PC-9 (cell line): ENCODE measurements around the gene GNAL. TPM values are rescaled to one million over a fixed set of nuclear protein-coding genes. Genes with fewer than 3 reads are reported as not detected.
A peak's percentile ranks its signal among the peaks of the same experiment; 100 is the strongest.

Source experiments
- BruUV-seq: library from RNA; stranded (reverse); fragments of 400-500 nt; replicated peaks from 2 replicates; lab custom pipeline; 2021; lab: Mats Ljungman, UMichigan
- CTCF ChIA-PET: fragments of 300-600 bp; sonication (Branson Sonifier 250); formaldehyde crosslinking; loops from one replicate; lab custom pipeline; 2022; ENCODE audit warnings: antibody characterized with exemption; lab: Charles Lee
- POLR2A ChIA-PET: fragments of 300-600 bp; sonication (Branson Sonifier 250); formaldehyde crosslinking; loops from one replicate; lab custom pipeline; 2022; ENCODE audit warnings: antibody characterized with exemption; ENCODE audit not compliant: unreplicated experiment; lab: Charles Lee
- DNase-seq, 2 experiments: peaks; one replicate each; pipeline versions ENCODE4 v3.0.0 to v3.0.0-alpha.2; 2015 to 2022; ENCODE audit warnings: mixed read lengths in 1 of 2
- H2AFZ ChIP-seq: fragments of 200-600 bp; sonication (generic); 2 replicates; pipeline ENCODE4 v1.8.1; 2017; ENCODE audit warnings: antibody characterized with exemption
- H3F3A ChIP-seq: fragments of 200-600 bp; sonication (generic); 2 replicates; pipeline ENCODE4 v1.8.1; 2017; ENCODE audit warnings: antibody characterized with exemption, mild to moderate bottlenecking, low read depth; ENCODE audit not compliant: insufficient read depth
- H3K27ac ChIP-seq: fragments of 200-600 bp; sonication (generic); 2 replicates; pipeline ENCODE4 v1.6.1; 2016; ENCODE audit warnings: mixed run types
- H3K27me3 ChIP-seq: fragments of 200-600 bp; sonication (generic); 2 replicates; pipeline ENCODE4 v1.6.1; 2016; ENCODE audit warnings: low read depth, mixed run types; ENCODE audit not compliant: insufficient read depth
- H3K36me3 ChIP-seq: fragments of 200-600 bp; sonication (generic); 2 replicates; pipeline ENCODE4 v1.6.1; 2016; ENCODE audit warnings: low read depth, mixed run types
- H3K4me1 ChIP-seq: fragments of 200-600 bp; sonication (generic); replicated peaks from 2 replicates; pipeline ENCODE4 v1.6.1; 2016; ENCODE audit warnings: mixed run types; ENCODE audit not compliant: insufficient read depth
- H3K4me2 ChIP-seq: fragments of 200-600 bp; sonication (generic); 2 replicates; pipeline ENCODE4 v1.6.1; 2017; ENCODE audit warnings: mixed run types
- H3K4me3 ChIP-seq: fragments of 200-600 bp; sonication (generic); 2 replicates; pipeline ENCODE4 v1.6.1; 2016; ENCODE audit warnings: mixed run types
- H3K79me2 ChIP-seq: fragments of 200-600 bp; sonication (generic); 2 replicates; pipeline ENCODE4 v1.6.1; 2017; ENCODE audit warnings: low read depth, mixed run types
- H3K9me2 ChIP-seq: fragments of 200-600 bp; sonication (generic); 2 replicates; pipeline ENCODE4 v1.8.1; 2017; ENCODE audit warnings: mild to moderate bottlenecking; ENCODE audit not compliant: insufficient read depth
- H3K9me3 ChIP-seq: fragments of 200-600 bp; sonication (generic); 2 replicates; pipeline ENCODE4 v1.8.1; 2016; ENCODE audit warnings: low read depth; ENCODE audit not compliant: insufficient read depth
- H4K20me1 ChIP-seq: fragments of 200-600 bp; sonication (generic); 2 replicates; pipeline ENCODE4 v1.8.1; 2017; ENCODE audit not compliant: insufficient read depth
- CTCF ChIP-seq: fragments of 200-600 bp; sonication (generic); conservative IDR thresholded peaks from 2 replicates; pipeline ENCODE4 v1.6.1; 2017; ENCODE audit warnings: mixed run types, antibody characterized with exemption, mild to moderate bottlenecking, moderate library complexity
- EZH2 ChIP-seq: fragments of 200-600 bp; sonication (generic); IDR thresholded peaks from 2 replicates; pipeline ENCODE4 v1.8.0; 2017; ENCODE audit warnings: antibody characterized with exemption, low read depth
- intact Hi-C: fragments of 100-400 bp; cut with micrococcal nuclease; formaldehyde crosslinking; loops from one replicate; pipeline ENCODE4 v1.10.0; 2022; ENCODE audit not compliant: unreplicated experiment
- total RNA-seq: library from RNA; stranded (reverse); gene quantifications from 2 replicates; pipeline ENCODE4 v1.2.3, GENCODE V29; 2021

GNAL gene
- total RNA-seq, 1 experiment from 2014 or later: 3.3 TPM

GRCh38 chr18:11817229-11817628, 128.2 kb downstream of the GNAL start:
- CTCF ChIA-PET: no interaction called here
- BruUV-seq: no TSS peak
- no peaks in the 10 kb centered on the region for H3K9me3 ChIP-seq
- H3K4me3 ChIP-seq: no peak overlapping the region
- TF ChIP-seq CTCF (no peak), EZH2 (no peak)
- no peak overlapping the region for H3K27ac ChIP-seq
- H4K20me1 ChIP-seq: no peaks in the 10 kb centered on the region
- DNase-seq: no peak
- POLR2A ChIA-PET: no interaction called here
- H3K27me3 ChIP-seq: no peaks in the 10 kb centered on the region
- no peak overlapping the region for H2AFZ ChIP-seq
- no peaks in the 10 kb centered on the region for H3K9me2 ChIP-seq
- no peak overlapping the region for H3K4me2 ChIP-seq
- no peaks in the 10 kb centered on the region for H3K79me2 ChIP-seq
- H3K36me3 ChIP-seq: no peaks in the 10 kb centered on the region
- intact Hi-C loops: no loop called here
- H3F3A ChIP-seq: no peaks in the 10 kb centered on the region
- H3K4me1 ChIP-seq: no peaks in the 10 kb centered on the region

GRCh38 chr18:11818486-11819203, 129.6 kb downstream of the GNAL start:
- CTCF ChIA-PET: no interaction called here
- Histone ChIP-seq H3K27ac (no peak overlapping the region), H3F3A (no peaks in the 10 kb centered on the region), H3K27me3 (no peaks in the 10 kb centered on the region), H3K4me3 (no peak overlapping the region), H3K4me1 (no peaks in the 10 kb centered on the region), H2AFZ (peak overlapping the region; percentile 33; the same call in 1 of the 2 replicates), H3K4me2 (no peak overlapping the region), H4K20me1 (no peaks in the 10 kb centered on the region), H3K36me3 (no peaks in the 10 kb centered on the region), H3K79me2 (no peaks in the 10 kb centered on the region), H3K9me3 (no peaks in the 10 kb centered on the region), H3K9me2 (no peaks in the 10 kb centered on the region)
- no TSS peak for BruUV-seq
- TF ChIP-seq EZH2: no peak
- TF ChIP-seq CTCF: no peak
- intact Hi-C loops: no loop called here
- DNase-seq: no peak
- POLR2A ChIA-PET: no interaction called here

DNA sequence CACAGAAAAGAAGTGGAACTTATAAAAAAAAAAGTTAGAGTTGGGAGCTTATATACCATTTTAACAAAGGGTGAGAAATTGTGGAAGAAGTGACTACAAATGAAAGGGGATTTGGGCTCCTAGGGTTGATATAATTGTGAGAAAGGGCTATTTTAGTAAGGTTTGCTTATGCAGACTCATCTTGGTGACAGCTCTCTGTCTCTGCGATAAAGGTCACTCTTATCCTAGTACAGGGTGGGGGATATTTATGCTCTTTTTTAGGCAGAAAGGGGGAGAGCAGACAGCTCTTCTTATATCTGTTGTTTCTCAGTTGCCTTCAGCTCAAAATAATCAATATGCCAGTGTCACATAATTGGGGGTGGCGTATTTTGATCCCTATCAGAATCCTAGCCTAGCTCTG, 130.9 kb downstream of the GNAL start:
- H3K79me2 ChIP-seq: no peaks in the 10 kb centered on the region
- POLR2A ChIA-PET: no interaction called here
- no peak overlapping the region for H3K4me2 ChIP-seq
- CTCF ChIA-PET: interaction anchor here (0.6 kb wide), 1 partner anchor 28 kb away, joined by 3 read pairs; no protein-coding TSS in a partner anchor
- no peak overlapping the region for H3K27ac ChIP-seq
- DNase-seq: no peak
- H3K4me3 ChIP-seq: no peak overlapping the region
- no peaks in the 10 kb centered on the region for H3F3A ChIP-seq
- no peaks in the 10 kb centered on the region for H3K4me1 ChIP-seq
- BruUV-seq: no TSS peak
- no peaks in the 10 kb centered on the region for H3K36me3 ChIP-seq
- no peaks in the 10 kb centered on the region for H3K9me3 ChIP-seq
- H2AFZ ChIP-seq: no peak overlapping the region
- H3K27me3 ChIP-seq: no peaks in the 10 kb centered on the region
- H3K9me2 ChIP-seq: no peaks in the 10 kb centered on the region
- H4K20me1 ChIP-seq: no peaks in the 10 kb centered on the region
- TF ChIP-seq CTCF: no peak
- no peak for TF ChIP-seq EZH2
- intact Hi-C loops: no loop called here
